Mucosa of descending colon (tissue), 3 donors: ENCODE data around the gene OR9A4. TPM values are rescaled to one million over a fixed set of nuclear protein-coding genes. Genes with fewer than 3 reads are reported as not detected.

Source experiments
- ATAC-seq: fragments of 200-7000 bp; cut with Tn5 transposase; one replicate; pipeline ENCODE4 v1.9.1; 2020; ENCODE audit warnings: mild to moderate bottlenecking, moderate library complexity
- DNase-seq, 3 donors: peaks; one replicate each; pipeline ENCODE4 v3.0.0-alpha.2; 2020
- H3K36me3 ChIP-seq: fragments of 200-600 bp; one replicate; pipeline ENCODE4 v1.8.0; 2021; ENCODE audit warnings: low read depth, mild to moderate bottlenecking
- H3K4me1 ChIP-seq: fragments of 200-600 bp; one replicate; pipeline ENCODE4 v1.8.0; 2021; ENCODE audit warnings: low read depth, mild to moderate bottlenecking
- H3K4me3 ChIP-seq: fragments of 200-600 bp; one replicate; pipeline ENCODE4 v1.8.0; 2021; ENCODE audit warnings: mild to moderate bottlenecking
- H3K9me3 ChIP-seq: fragments of 200-600 bp; one replicate; pipeline ENCODE4 v1.8.0; 2021; ENCODE audit warnings: mild to moderate bottlenecking
- intact Hi-C, 2 donors: fragments of 100-400 bp; cut with DNase I in 1 of 2; cut with micrococcal nuclease in 1 of 2; formaldehyde crosslinking; loops; one replicate each; pipeline versions ENCODE4 v1.11.0 to v1.11.1; 2022; cut with DNase I, micrococcal nuclease
- long read RNA-seq, 2 donors: library from polyadenylated mRNA; unstranded; transcript quantifications; one replicate each; pipeline ENCODE4 v2.0.0, GENCODE V29; 2019 to 2021
- total RNA-seq, 3 donors: library from RNA; stranded (reverse); fragmentation: NEBNext Ultra II Directional in 2 of 3; extraction: Animal tissue kit (Norgen Biotek cat#: 25700) in 2 of 3; gene quantifications; one replicate each; pipeline versions ENCODE4 v1.2.1 to v1.2.4, GENCODE V29; 2021 to 2023
- TF ChIP-seq, protein P1 (sequence below): fragments of 200-600 bp; IDR thresholded peaks from one replicate; pipeline ENCODE4 v1.8.0; 2022; ENCODE audit warnings: antibody characterized with exemption, mild to moderate bottlenecking
- donor health status: DM: no; HTN: no; CAD: no; lungs with moderate emphysema.
- donor health status: DM: no; HTN: no; CAD: no.
- donor health status: DM: no; HTN: yes; CAD: no.

OR9A4 gene, protein sequence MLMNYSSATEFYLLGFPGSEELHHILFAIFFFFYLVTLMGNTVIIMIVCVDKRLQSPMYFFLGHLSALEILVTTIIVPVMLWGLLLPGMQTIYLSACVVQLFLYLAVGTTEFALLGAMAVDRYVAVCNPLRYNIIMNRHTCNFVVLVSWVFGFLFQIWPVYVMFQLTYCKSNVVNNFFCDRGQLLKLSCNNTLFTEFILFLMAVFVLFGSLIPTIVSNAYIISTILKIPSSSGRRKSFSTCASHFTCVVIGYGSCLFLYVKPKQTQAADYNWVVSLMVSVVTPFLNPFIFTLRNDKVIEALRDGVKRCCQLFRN
- under 1 TPM in 1 of 3 donors, not detected in 2; 0.26 TPM for total RNA-seq
- long read RNA-seq, donor 1 = 0 reads
- long read RNA-seq, donor 2 = 0 reads

DNA sequence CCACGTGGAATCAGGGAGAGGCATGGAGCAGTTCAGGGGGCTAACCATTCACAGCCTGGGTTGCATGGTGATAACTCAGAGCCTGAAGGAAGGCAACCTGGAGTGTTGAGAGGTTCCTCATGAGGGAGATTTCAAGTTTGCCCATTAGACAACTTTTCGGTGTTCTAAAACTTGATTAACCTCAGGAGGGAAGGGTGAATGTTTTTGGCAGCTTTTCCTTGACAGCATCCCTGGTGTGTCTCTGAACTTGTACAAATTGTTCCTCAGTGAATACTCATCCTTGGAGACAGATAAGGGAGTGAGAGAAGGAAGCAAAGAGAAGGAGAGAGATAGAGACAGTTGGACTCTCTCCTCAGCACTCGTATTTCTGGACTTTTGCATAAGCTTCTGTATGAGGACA, at the start of gene OR9A4:
Gene OR9A4, plus strand, starts transcription at position 301 of the 400 bp plus-strand sequence. CDS start 2,477 bp downstream, outside the sequence.
- ATAC-seq (no peak), DNase-seq (no peak)
- Histone ChIP-seq H3K4me3 (no peak within 1 kb of the TSS), H3K36me3 (no peaks in the 10 kb centered on the region), H3K4me1 (peaks cover 4% of the 10 kb centered on the region), H3K9me3 (no peaks in the 10 kb centered on the region)
- intact Hi-C loops = no loop called here
- TF ChIP-seq, protein P1, sequence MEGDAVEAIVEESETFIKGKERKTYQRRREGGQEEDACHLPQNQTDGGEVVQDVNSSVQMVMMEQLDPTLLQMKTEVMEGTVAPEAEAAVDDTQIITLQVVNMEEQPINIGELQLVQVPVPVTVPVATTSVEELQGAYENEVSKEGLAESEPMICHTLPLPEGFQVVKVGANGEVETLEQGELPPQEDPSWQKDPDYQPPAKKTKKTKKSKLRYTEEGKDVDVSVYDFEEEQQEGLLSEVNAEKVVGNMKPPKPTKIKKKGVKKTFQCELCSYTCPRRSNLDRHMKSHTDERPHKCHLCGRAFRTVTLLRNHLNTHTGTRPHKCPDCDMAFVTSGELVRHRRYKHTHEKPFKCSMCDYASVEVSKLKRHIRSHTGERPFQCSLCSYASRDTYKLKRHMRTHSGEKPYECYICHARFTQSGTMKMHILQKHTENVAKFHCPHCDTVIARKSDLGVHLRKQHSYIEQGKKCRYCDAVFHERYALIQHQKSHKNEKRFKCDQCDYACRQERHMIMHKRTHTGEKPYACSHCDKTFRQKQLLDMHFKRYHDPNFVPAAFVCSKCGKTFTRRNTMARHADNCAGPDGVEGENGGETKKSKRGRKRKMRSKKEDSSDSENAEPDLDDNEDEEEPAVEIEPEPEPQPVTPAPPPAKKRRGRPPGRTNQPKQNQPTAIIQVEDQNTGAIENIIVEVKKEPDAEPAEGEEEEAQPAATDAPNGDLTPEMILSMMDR = no peak

DNA sequence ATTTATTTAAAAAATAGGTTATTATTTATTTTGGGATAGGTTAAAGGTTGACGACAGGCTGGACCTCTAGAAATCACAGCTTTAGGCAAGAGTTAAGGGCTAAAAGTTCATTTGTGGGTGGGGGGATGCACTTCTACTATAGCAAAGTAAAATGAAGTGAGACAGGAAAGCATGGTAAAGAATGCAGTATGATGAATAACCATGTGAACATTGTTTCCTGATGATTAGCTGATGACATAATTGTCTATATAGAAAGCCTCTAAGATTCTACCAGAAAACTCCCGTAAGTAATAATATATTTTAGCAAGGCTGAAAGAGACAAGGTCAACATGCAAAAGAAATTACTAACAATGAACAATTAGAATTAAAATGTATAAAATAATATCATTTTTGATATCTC, 49.2 kb upstream of the OR9A4 start:
- no peaks in the 10 kb centered on the region for H3K9me3 ChIP-seq
- no peaks in the 10 kb centered on the region for H3K4me1 ChIP-seq
- intact Hi-C loops = no loop called here
- no peak for DNase-seq
- no peak overlapping the region for H3K4me3 ChIP-seq
- TF ChIP-seq, protein P1 = no peak
- no peaks in the 10 kb centered on the region for H3K36me3 ChIP-seq
- ATAC-seq = no peak

DNA sequence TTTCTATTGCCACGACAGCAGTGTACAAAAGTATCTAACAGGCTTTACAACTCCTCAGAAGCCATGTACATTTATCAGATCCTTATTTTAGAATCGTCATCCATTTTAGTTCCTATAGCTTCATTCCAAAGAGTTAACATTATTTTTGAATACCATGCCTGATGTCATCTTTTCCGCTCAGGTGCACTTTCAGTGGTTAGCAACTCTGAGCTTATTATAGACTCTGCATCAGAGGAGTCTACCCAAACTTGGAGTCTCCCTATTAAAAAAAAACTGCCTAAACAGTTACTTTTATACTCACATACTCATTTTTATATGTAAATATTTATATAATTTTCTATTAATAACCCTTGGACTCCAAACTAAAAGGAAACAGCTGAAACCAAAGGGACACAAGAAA, 43.3 kb upstream of the OR9A4 start:
- ATAC-seq (no peak), DNase-seq (no peak)
- Histone ChIP-seq H3K36me3 (no peaks in the 10 kb centered on the region), H3K4me3 (no peak overlapping the region), H3K4me1 (no peaks in the 10 kb centered on the region), H3K9me3 (no peaks in the 10 kb centered on the region)
- intact Hi-C loops = no loop called here
- TF ChIP-seq, protein P1 = no peak

DNA sequence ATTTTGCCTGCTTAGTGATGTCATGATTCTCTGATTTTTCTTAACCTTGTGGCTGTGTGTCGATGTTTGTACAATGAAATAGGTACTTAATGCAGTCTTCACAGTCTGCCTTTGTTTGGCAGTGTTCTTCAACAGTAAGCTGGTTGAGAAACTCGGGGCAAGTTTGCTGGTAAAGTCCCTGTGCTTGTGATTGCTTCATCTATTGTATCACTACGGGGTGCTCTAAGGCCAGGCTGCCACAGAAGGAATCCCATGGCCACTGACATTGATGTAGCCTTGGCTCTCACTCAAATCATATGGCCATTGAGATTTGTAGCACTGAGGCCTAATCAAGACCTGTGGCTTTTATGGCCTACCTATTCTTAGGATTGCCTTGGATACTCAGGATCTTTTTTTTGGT, 41.4 kb upstream of the OR9A4 start:
- Histone ChIP-seq H3K4me3 (no peak overlapping the region), H3K36me3 (no peaks in the 10 kb centered on the region), H3K4me1 (no peaks in the 10 kb centered on the region), H3K9me3 (no peaks in the 10 kb centered on the region)
- intact Hi-C loops = no loop called here
- no peak for ATAC-seq
- DNase-seq = no peak
- TF ChIP-seq, protein P1 = no peak

DNA sequence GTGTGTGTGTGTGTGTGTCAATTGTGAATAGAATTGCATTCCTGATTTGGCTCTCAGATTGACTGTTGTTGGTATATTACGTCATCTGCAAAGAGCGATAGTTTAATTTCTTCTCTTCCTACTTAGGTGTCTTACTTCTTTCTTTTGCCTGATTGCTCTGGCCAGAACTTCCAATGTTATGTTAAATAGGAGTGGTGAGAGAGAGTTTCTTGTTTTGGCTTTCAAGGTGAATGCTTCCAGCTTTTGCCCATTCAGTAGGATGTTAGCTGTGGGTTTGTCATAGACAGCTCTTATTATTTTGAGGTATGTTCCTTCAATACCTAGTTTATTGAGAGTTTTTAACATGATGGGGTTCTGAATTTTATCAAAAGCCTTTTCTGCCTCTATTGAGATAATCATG, 40.7 kb upstream of the OR9A4 start:
- no peak for ATAC-seq
- H3K4me1 ChIP-seq = no peaks in the 10 kb centered on the region
- H3K9me3 ChIP-seq = no peaks in the 10 kb centered on the region
- H3K4me3 ChIP-seq = no peak overlapping the region
- no peak for DNase-seq
- intact Hi-C loops = no loop called here
- TF ChIP-seq, protein P1 = no peak
- no peaks in the 10 kb centered on the region for H3K36me3 ChIP-seq
